Measurements from ENCODE around the gene NQO2.

DNA sequence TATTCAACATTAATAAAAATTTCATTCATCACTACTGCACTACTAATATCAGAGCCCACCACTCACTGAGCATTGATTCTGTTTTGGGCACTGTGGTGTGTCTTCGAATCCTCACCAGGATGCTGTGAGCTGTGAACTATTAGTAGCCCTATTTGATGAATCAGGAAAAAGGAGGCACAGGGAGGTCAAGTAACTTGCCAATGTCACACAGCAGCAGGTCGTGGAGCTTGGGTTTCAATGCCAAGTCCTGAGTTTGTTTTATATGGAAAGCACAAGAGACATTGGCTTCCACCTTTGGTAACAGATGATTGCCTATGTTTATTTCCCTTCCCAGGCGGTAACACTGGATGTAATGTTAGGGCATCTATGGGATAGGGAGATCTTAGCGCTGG is 15.0 kb downstream of the NQO2 start:
- TF ChIP-seq, protein P1, sequence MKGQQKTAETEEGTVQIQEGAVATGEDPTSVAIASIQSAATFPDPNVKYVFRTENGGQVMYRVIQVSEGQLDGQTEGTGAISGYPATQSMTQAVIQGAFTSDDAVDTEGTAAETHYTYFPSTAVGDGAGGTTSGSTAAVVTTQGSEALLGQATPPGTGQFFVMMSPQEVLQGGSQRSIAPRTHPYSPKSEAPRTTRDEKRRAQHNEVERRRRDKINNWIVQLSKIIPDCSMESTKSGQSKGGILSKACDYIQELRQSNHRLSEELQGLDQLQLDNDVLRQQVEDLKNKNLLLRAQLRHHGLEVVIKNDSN (IDR thresholded peaks at IDR 0.05), result no peak
- TF ChIP-seq, protein P2, sequence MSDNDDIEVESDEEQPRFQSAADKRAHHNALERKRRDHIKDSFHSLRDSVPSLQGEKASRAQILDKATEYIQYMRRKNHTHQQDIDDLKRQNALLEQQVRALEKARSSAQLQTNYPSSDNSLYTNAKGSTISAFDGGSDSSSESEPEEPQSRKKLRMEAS (IDR thresholded peaks at IDR 0.05), result no peak
- TF ChIP-seq TCF12 (IDR thresholded peaks at IDR 0.05; ENCODE audit: low read depth) (no peak), EP300 (IDR thresholded peaks at IDR 0.05; ENCODE audit: borderline replicate concordance) (no peak)
